GM12891 (cell line): ENCODE data around the gene DAB2IP.

Experiments
- PAX5 ChIP-seq: IDR thresholded peaks from 2 replicates; pipeline ENCODE4 v1.6.1; 2011; ENCODE audit warnings: low read length, moderate library complexity, mild to moderate bottlenecking; ENCODE audit not compliant: insufficient read depth, severe bottlenecking
- POLR2A ChIP-seq: IDR thresholded peaks from 2 replicates; pipeline ENCODE4 v1.6.1; 2011; ENCODE audit warnings: low read depth, low read length, control low read depth
- POLR2AphosphoS5 ChIP-seq: IDR thresholded peaks from 2 replicates; pipeline ENCODE4 v1.6.1; 2011; ENCODE audit warnings: low read depth, low read length, control low read depth
- POU2F2 ChIP-seq: IDR thresholded peaks from 2 replicates; pipeline ENCODE4 v1.6.1; 2011; ENCODE audit warnings: low read depth, mild to moderate bottlenecking, control low read depth, low read length, moderate library complexity
- SPI1 ChIP-seq: IDR thresholded peaks from 2 replicates; pipeline ENCODE4 v1.6.1; 2011; ENCODE audit warnings: low read depth, low read length, control low read depth
- TAF1 ChIP-seq: IDR thresholded peaks from 2 replicates; pipeline ENCODE4 v1.6.1; 2011; ENCODE audit warnings: low read depth, low read length, control low read depth

GRCh38 chr9:121608168-121608853 lies 43.1 kb upstream of the DAB2IP start:
- TF ChIP-seq POLR2A = no peak
- no peak for TF ChIP-seq SPI1
- no peak for TF ChIP-seq TAF1
- no peak for TF ChIP-seq POLR2AphosphoS5
- TF ChIP-seq POU2F2 = no peak
- TF ChIP-seq PAX5 = no peak
